Hepatocyte (in vitro differentiated cells): Measurements from ENCODE around the gene INF2.

ENCODE experiments used
- CTCF ChIP-seq: fragments of 200-600 bp; sonication (generic); IDR thresholded peaks from 2 replicates; pipeline ENCODE4 v1.5.1; 2016; ENCODE audit warnings: antibody characterized with exemption, mild to moderate bottlenecking; ENCODE audit not compliant: poor library complexity
- EZH2phosphoT487 ChIP-seq: fragments of 200-600 bp; sonication (generic); IDR thresholded peaks from one replicate; pipeline ENCODE4 v1.6.1; 2018; ENCODE audit warnings: antibody characterized with exemption, mild to moderate bottlenecking, low read depth, moderate library complexity; ENCODE audit not compliant: unreplicated experiment, severe bottlenecking

- TF ChIP-seq CTCF (peak; percentile 99), EZH2phosphoT487 (no peak)
Measured at GRCh38 chr14:104650057-104650980, 39.1 kb upstream of the INF2 start.
